ENCODE measurements around the gene KMT2C.
"Not testable (repeated sequence)": the region's sequence is repeated elsewhere in the genome, so short reads cannot be mapped to it uniquely, and the experiment has no call there.

Gene KMT2C

GRCh38 chr7:152435384-152436110, at the start of gene KMT2C:
Gene KMT2C (minus strand): TSS chr7:152436003. CDS start chr7:152435786, 217 bp downstream.
- no peak for FAIRE-seq

GRCh38 chr7:152481082-152481481, 45.3 kb upstream of the KMT2C start:
- no peak for FAIRE-seq

GRCh38 chr7:152480664-152481063, 44.9 kb upstream of the KMT2C start:
- FAIRE-seq = no peak

- no peak for FAIRE-seq
Observed at GRCh38 chr7:152479595-152479994, 43.8 kb upstream of the KMT2C start.

GRCh38 chr7:152478140-152478539, 42.3 kb upstream of the KMT2C start:
- no peak for FAIRE-seq

GRCh38 chr7:152477079-152477478, 41.3 kb upstream of the KMT2C start:
- FAIRE-seq = no peak

GRCh38 chr7:152476551-152476950, 40.7 kb upstream of the KMT2C start:
- no peak for FAIRE-seq

- FAIRE-seq = not testable (repeated sequence)
Observed at GRCh38 chr7:152471023-152471620, 35.3 kb upstream of the KMT2C start.

GRCh38 chr7:152470251-152471022, 34.6 kb upstream of the KMT2C start:
- FAIRE-seq = not testable (repeated sequence)

GRCh38 chr7:152469576-152469975, 33.8 kb upstream of the KMT2C start:
- not testable (repeated sequence) for FAIRE-seq

GRCh38 chr7:152467225-152467624, 31.4 kb upstream of the KMT2C start:
- FAIRE-seq = no peak

GRCh38 chr7:152465119-152465387, 29.2 kb upstream of the KMT2C start:
- no peak for FAIRE-seq

GRCh38 chr7:152464312-152465118, 28.7 kb upstream of the KMT2C start:
- no peak for FAIRE-seq

GRCh38 chr7:152463709-152464311, 28.0 kb upstream of the KMT2C start:
- peak; percentile 54 for FAIRE-seq

- no peak for FAIRE-seq
Observed at GRCh38 chr7:152462995-152463708, 27.3 kb upstream of the KMT2C start.

- no peak for FAIRE-seq
Observed at GRCh38 chr7:152459724-152460251, 24.0 kb upstream of the KMT2C start.

- no peak for FAIRE-seq
Observed at GRCh38 chr7:152451356-152451755, 15.6 kb upstream of the KMT2C start.

GRCh38 chr7:152445386-152446008, 9.7 kb upstream of the KMT2C start:
- not testable (repeated sequence) for FAIRE-seq

GRCh38 chr7:152443586-152443985, 7.8 kb upstream of the KMT2C start:
- no peak for FAIRE-seq

- FAIRE-seq = no peak
Observed at GRCh38 chr7:152442330-152442835, 6.6 kb upstream of the KMT2C start.

- FAIRE-seq = not testable (repeated sequence)
Observed at GRCh38 chr7:152441810-152442209, 6.0 kb upstream of the KMT2C start.
